Stimulated activated CD8-positive, alpha-beta memory T cell treated with anti-CD3 and anti-CD28 coated beads, Interleukin-12 subunit alpha, Interleukin-12 subunit beta, amount 100 ng/mL, for 24 hours (primary cell): ENCODE measurements around the gene CNIH2.

Experiments used
- DNase-seq: peaks from one replicate; pipeline ENCODE4 v3.0.0-alpha.2; 2020; ENCODE audit errors: extremely low read depth

The CNIH2 gene

GRCh38 chr11:66329165-66329673 lies 51.2 kb downstream of the CNIH2 start:
- DNase-seq: no peak

GRCh38 chr11:66330931-66331330 lies 53.0 kb downstream of the CNIH2 start:
- DNase-seq: no peak

GRCh38 chr11:66331542-66332370 lies 53.8 kb downstream of the CNIH2 start:
- no peak for DNase-seq

- no peak for DNase-seq
These were observed 54.6 kb downstream of the CNIH2 start for GRCh38 chr11:66332371-66333219.

GRCh38 chr11:66333220-66333877 lies 55.4 kb downstream of the CNIH2 start:
- no peak for DNase-seq
